Measurements from ENCODE around the gene PSMF1. TPM values are rescaled to one million over a fixed set of nuclear protein-coding genes. Genes with fewer than 3 reads are reported as not detected.
A peak's percentile ranks its signal among the peaks of the same experiment; 100 is the strongest.

Gene PSMF1, protein sequence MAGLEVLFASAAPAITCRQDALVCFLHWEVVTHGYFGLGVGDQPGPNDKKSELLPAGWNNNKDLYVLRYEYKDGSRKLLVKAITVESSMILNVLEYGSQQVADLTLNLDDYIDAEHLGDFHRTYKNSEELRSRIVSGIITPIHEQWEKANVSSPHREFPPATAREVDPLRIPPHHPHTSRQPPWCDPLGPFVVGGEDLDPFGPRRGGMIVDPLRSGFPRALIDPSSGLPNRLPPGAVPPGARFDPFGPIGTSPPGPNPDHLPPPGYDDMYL
- total RNA-seq: 100 to 1,000 TPM in 1 of 2 donors, 10 to 100 TPM in 1; 86.7 to 116 TPM

DNA sequence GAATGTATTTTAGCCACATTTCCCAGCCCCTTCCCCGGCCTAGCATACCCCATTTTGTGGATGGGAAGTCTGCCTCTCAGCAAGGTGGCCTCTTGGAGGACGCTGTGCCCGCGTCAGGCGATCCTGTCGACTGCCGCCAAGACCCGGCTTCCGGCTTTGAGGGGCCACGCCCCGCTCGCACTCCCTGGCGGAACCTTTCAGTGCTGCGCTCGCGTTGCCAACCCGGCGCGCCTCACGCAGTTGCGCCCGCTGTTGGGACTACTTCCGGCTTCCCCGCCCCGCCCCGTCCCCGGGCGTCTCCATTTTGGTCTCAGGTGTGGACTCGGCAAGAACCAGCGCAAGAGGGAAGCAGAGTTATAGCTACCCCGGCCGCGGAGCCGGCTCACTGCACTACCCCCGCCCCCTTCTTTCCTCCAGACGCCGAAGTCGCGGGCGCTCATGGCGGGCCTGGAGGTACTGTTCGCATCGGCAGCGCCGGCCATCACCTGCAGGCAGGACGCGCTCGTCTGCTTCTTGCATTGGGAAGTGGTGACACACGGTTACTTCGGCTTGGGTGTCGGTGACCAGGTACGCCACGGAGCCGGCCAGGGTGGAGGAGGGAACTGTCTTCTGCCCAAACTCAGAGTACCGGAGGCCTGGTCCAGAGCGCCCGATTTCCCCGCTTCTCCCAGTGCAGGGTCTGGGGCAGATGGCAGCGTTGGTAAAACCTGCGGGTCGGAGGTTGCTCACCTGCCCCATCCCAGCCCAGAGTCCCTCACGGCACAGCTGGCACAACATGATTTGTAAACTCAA lies at the start of gene PSMF1:
Gene PSMF1, plus strand, starts transcription at position 267 of the 792 bp plus-strand sequence. Its CDS starts 172 bp downstream, at position 439.
- Histone ChIP-seq H3K9me3 (no peaks in the 10 kb centered on the region), H3K27ac (peak within 1 kb of the TSS; percentile 56 to 64), H3K27me3 (replicated peaks; ENCODE audit: insufficient read depth) (no peaks in the 10 kb centered on the region), H3K4me1 (ENCODE audit: control insufficient read depth in 1 of 2, low read depth in 2 of 2) (peaks cover 39 to 51% of the 10 kb centered on the region in 2 donors), H3K4me3 (peak within 1 kb of the TSS; percentile 97), H3K36me3 (no peaks in the 10 kb centered on the region)
- TF ChIP-seq, protein P1, sequence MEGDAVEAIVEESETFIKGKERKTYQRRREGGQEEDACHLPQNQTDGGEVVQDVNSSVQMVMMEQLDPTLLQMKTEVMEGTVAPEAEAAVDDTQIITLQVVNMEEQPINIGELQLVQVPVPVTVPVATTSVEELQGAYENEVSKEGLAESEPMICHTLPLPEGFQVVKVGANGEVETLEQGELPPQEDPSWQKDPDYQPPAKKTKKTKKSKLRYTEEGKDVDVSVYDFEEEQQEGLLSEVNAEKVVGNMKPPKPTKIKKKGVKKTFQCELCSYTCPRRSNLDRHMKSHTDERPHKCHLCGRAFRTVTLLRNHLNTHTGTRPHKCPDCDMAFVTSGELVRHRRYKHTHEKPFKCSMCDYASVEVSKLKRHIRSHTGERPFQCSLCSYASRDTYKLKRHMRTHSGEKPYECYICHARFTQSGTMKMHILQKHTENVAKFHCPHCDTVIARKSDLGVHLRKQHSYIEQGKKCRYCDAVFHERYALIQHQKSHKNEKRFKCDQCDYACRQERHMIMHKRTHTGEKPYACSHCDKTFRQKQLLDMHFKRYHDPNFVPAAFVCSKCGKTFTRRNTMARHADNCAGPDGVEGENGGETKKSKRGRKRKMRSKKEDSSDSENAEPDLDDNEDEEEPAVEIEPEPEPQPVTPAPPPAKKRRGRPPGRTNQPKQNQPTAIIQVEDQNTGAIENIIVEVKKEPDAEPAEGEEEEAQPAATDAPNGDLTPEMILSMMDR (IDR thresholded peaks at IDR 0.05): peak; percentile 31
- DNase-seq (ENCODE audit: low spot score) (peak; percentile 63), ATAC-seq (ENCODE audit: insufficient number of reproducible peaks, low FRiP score, low read depth) (peak; percentile 84)

DNA sequence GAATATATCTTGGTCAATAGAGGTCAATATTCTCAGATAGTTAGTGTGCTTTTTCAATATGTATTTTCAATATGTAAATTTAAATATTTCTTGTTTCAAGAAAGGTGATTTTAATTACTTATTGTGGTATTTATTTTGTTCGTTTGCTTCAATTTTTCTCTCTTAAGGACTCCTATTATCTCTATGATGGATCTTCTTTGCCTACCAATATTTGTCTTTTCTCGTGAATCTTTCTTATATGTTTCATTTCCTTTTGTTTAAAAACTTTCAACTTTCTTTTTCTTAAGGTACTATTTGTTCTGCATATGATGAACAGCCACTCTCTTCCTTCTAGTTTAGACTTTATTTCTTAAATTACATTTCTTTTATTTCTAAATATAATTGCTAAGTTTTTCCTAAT lies 46.1 kb upstream of the PSMF1 start:
- Histone ChIP-seq H3K4me1 (ENCODE audit: control insufficient read depth in 1 of 2, low read depth in 2 of 2) (no peaks in the 10 kb centered on the region), H3K27me3 (replicated peaks; ENCODE audit: insufficient read depth) (no peaks in the 10 kb centered on the region), H3K36me3 (no peaks in the 10 kb centered on the region), H3K4me3 (no peak overlapping the region), H3K27ac (no peak overlapping the region), H3K9me3 (no peaks in the 10 kb centered on the region)
- no peak for ATAC-seq (ENCODE audit: insufficient number of reproducible peaks, low FRiP score, low read depth)
- TF ChIP-seq, protein P1 (IDR thresholded peaks at IDR 0.05): no peak
- DNase-seq (ENCODE audit: low spot score): no peak

DNA sequence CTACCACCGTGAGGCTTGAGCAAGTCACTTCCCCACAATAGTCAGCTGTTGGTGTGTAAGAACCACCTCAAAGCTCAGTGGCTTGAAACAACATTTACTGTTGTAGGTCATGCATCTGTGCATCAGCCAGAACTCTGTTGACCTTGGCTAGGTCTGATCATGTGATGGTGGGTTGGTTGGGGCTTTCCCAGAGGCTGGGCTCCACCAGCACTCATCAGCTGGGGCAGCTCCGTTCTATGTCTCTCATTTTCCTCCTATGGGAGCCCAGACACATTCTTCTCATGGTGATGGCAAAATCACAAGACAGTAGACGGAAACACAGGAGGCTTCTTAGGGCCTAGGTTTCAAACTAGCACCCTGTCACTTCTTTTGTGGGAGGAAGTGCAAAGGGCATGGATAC lies 42.8 kb upstream of the PSMF1 start:
- Histone ChIP-seq H3K27me3 (replicated peaks; ENCODE audit: insufficient read depth) (no peaks in the 10 kb centered on the region), H3K36me3 (no peaks in the 10 kb centered on the region), H3K9me3 (no peaks in the 10 kb centered on the region), H3K4me1 (ENCODE audit: control insufficient read depth in 1 of 2, low read depth in 2 of 2) (no peaks in the 10 kb centered on the region), H3K4me3 (no peak overlapping the region), H3K27ac (no peak overlapping the region)
- ATAC-seq (ENCODE audit: insufficient number of reproducible peaks, low FRiP score, low read depth): no peak
- TF ChIP-seq, protein P1 (IDR thresholded peaks at IDR 0.05): no peak
- DNase-seq (ENCODE audit: low spot score): no peak

DNA sequence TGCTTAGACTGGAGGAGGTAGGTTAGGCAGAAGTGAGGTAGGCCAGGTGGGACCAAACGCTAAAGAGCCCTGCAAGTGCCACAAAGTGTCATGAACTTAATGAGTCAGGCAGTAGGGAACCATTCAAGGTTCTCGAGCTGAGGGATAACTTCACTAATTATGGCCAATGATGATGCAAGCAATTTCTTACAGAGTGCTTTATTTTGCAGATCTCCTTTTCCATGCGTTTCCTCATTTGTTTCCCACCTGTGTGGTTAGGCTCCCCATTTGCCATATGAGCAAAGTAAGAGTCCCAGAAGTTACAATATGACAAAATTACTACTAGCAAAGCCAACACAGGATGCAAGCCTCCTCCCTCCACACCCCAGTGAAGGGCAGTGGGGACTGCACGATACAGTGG lies 36.5 kb upstream of the PSMF1 start:
- no peak overlapping the region for H3K27ac ChIP-seq
- H3K9me3 ChIP-seq: no peaks in the 10 kb centered on the region
- TF ChIP-seq, protein P1 (IDR thresholded peaks at IDR 0.05): no peak

DNA sequence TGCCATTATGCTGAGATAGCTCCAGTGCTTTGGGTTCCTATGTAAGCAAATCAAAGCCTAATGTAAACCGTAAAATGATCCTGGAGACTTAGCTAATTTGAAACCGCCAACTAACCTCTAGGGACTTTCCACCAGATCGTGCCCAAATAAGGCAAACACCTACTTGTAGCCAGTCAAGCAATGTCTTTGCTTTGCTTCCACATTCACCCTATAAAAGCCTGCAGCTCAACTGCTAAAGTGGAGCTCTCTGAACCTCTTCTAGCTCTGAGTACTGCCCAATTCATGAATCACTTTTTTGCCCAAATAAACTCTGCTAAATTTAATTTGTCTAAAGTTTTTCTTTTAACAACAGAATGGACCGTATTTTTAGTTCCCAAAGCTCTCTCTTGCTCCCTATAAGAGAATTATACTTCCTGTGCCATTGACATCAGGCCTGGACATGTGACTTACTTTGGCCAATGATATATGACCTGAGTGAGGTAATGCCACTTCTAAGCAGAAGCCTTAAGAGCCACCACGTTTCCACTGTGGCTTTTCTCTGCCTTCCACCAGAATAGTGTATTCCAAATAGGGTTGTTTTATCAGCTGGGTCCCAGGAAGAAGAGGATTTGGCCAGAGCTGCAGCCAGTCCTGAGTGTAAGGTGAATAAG lies 34.8 kb upstream of the PSMF1 start:
- TF ChIP-seq, protein P1 (IDR thresholded peaks at IDR 0.05): no peak
- H3K4me1 ChIP-seq (ENCODE audit: control insufficient read depth in 1 of 2, low read depth in 2 of 2): no peaks in the 10 kb centered on the region
- H3K9me3 ChIP-seq: no peaks in the 10 kb centered on the region
- no peaks in the 10 kb centered on the region for H3K27me3 ChIP-seq (replicated peaks; ENCODE audit: insufficient read depth)
- DNase-seq (ENCODE audit: low spot score) (no peak), ATAC-seq (ENCODE audit: insufficient number of reproducible peaks, low FRiP score, low read depth) (no peak)
- H3K27ac ChIP-seq: no peak overlapping the region
- no peaks in the 10 kb centered on the region for H3K36me3 ChIP-seq
- no peak overlapping the region for H3K4me3 ChIP-seq

More for the DNA sequence above, 36.5 kb upstream of the PSMF1 start:
- no peaks in the 10 kb centered on the region for H3K36me3 ChIP-seq
- DNase-seq (ENCODE audit: low spot score): no peak
- H3K4me1 ChIP-seq (ENCODE audit: control insufficient read depth in 1 of 2, low read depth in 2 of 2): no peaks in the 10 kb centered on the region
- H3K27me3 ChIP-seq (replicated peaks; ENCODE audit: insufficient read depth): no peaks in the 10 kb centered on the region
- H3K4me3 ChIP-seq: no peak overlapping the region
- ATAC-seq (ENCODE audit: insufficient number of reproducible peaks, low FRiP score, low read depth): no peak
